IMR-90 (cell line): Measurements from ENCODE around the gene NARS2. TPM values are rescaled to one million over a fixed set of nuclear protein-coding genes. Genes with fewer than 3 reads are reported as not detected.

ENCODE experiments used
- ATAC-seq: fragments of 200-7000 bp; cut with Tn5 transposase; 2 replicates; pipeline ENCODE4 v1.9.1; 2020; ENCODE audit warnings: low read depth, mild to moderate bottlenecking, moderate library complexity
- BruUV-seq: library from RNA; stranded (reverse); fragments of 400-500 nt; replicated peaks from 2 replicates; lab custom pipeline; 2021; lab: Mats Ljungman, UMichigan
- CTCF ChIA-PET: fragments of 300-600 bp; formaldehyde crosslinking; extraction: SDS; loops from one replicate; lab custom pipeline; 2021; ENCODE audit warnings: antibody characterized with exemption; lab: Yijun Ruan, JAX
- POLR2A ChIA-PET: fragments of 300-600 bp; sonication (Branson Sonifier 250); formaldehyde crosslinking; loops from one replicate; lab custom pipeline; 2022; ENCODE audit warnings: antibody characterized with exemption; ENCODE audit not compliant: unreplicated experiment; lab: Charles Lee
- DNase-seq: peaks from one replicate; pipeline ENCODE4 v3.0.0; 2013
- H2AFZ ChIP-seq: replicated peaks from 2 replicates; pipeline ENCODE3; 2013; ENCODE audit warnings: low read length, mild to moderate bottlenecking; ENCODE audit not compliant: poor library complexity
- H2AK5ac ChIP-seq: 2 replicates; pipeline ENCODE4 v1.6.1; 2013; ENCODE audit warnings: low read depth, low read length, inconsistent platforms
- H2AK9ac ChIP-seq: replicated peaks from 2 replicates; pipeline ENCODE3; 2013; ENCODE audit warnings: mild to moderate bottlenecking, low read depth, low read length, moderate library complexity; ENCODE audit not compliant: poor library complexity
- H2BK120ac ChIP-seq: 2 replicates; pipeline ENCODE4 v1.6.1; 2013; ENCODE audit warnings: low read depth, low read length, inconsistent platforms
- H2BK15ac ChIP-seq: 3 replicates; pipeline ENCODE4 v1.6.1; 2013; ENCODE audit warnings: low read depth, low read length, inconsistent platforms
- H2BK20ac ChIP-seq: 2 replicates; pipeline ENCODE4 v1.6.1; 2013; ENCODE audit warnings: low read depth, mild to moderate bottlenecking, inconsistent platforms, low read length, moderate library complexity
- H2BK5ac ChIP-seq: 2 replicates; pipeline ENCODE4 v1.6.1; 2013; ENCODE audit warnings: mild to moderate bottlenecking, low read depth, low read length, inconsistent platforms; ENCODE audit not compliant: poor library complexity, severe bottlenecking
- H3K14ac ChIP-seq: replicated peaks from 2 replicates; pipeline ENCODE4 v1.6.1; 2013; ENCODE audit warnings: low read depth, low read length, inconsistent platforms
- H3K18ac ChIP-seq: 2 replicates; pipeline ENCODE4 v1.6.1; 2013; ENCODE audit warnings: low read depth, low read length, control low read depth
- H3K23ac ChIP-seq: 2 replicates; pipeline ENCODE4 v1.6.1; 2013; ENCODE audit warnings: low read depth, low read length, inconsistent platforms
- H3K27ac ChIP-seq: 2 replicates; pipeline ENCODE4 v1.5.1; 2013; ENCODE audit warnings: mild to moderate bottlenecking, control low read depth, low read length; ENCODE audit not compliant: insufficient read depth
- H3K27me3 ChIP-seq: 2 replicates; pipeline ENCODE4 v1.6.1; 2013; ENCODE audit warnings: low read length; ENCODE audit not compliant: control insufficient read depth, insufficient read depth
- H3K36me3 ChIP-seq: 2 replicates; pipeline ENCODE4 v1.6.1; 2013; ENCODE audit warnings: low read length, mixed read lengths; ENCODE audit not compliant: control insufficient read depth, insufficient read depth
- H3K4ac ChIP-seq: 2 replicates; pipeline ENCODE4 v1.6.1; 2013; ENCODE audit warnings: low read depth, low read length, inconsistent platforms
- H3K4me1 ChIP-seq: 2 replicates; pipeline ENCODE4 v1.6.1; 2013; ENCODE audit warnings: low read length, mixed read lengths; ENCODE audit not compliant: control insufficient read depth, insufficient read depth
- H3K4me2 ChIP-seq: 2 replicates; pipeline ENCODE4 v1.6.1; 2013; ENCODE audit warnings: low read depth, mild to moderate bottlenecking, control low read depth, low read length, moderate library complexity
- H3K4me3 ChIP-seq: 2 replicates; pipeline ENCODE4 v1.5.1; 2013; ENCODE audit warnings: low read depth, mild to moderate bottlenecking, control low read depth, low read length, moderate library complexity; ENCODE audit not compliant: insufficient read depth
- H3K56ac ChIP-seq: 2 replicates; pipeline ENCODE4 v1.6.1; 2013; ENCODE audit warnings: low read length, inconsistent platforms; ENCODE audit not compliant: insufficient read depth; ENCODE audit errors: extremely low read depth
- H3K79me1 ChIP-seq, 2 experiments: 2 replicates each; pipeline ENCODE4 v1.6.1; 2013; ENCODE audit warnings: low read length in 2 of 2, inconsistent platforms in 1 of 2, low read depth in 1 of 2
- H3K9ac ChIP-seq: 2 replicates; pipeline ENCODE4 v1.6.1; 2013; ENCODE audit warnings: low read depth, low read length, control low read depth
- H3K9me1 ChIP-seq: 2 replicates; pipeline ENCODE4 v1.6.1; 2013; ENCODE audit warnings: low read length, inconsistent platforms; ENCODE audit not compliant: insufficient read depth
- H3K9me3 ChIP-seq: 2 replicates; pipeline ENCODE4 v1.6.1; 2013; ENCODE audit warnings: low read length; ENCODE audit not compliant: control insufficient read depth, insufficient read depth
- H4K20me1 ChIP-seq: 2 replicates; pipeline ENCODE4 v1.6.1; 2013; ENCODE audit warnings: low read length, inconsistent platforms; ENCODE audit not compliant: insufficient read depth
- H4K5ac ChIP-seq: 2 replicates; pipeline ENCODE4 v1.6.1; 2013; ENCODE audit warnings: mild to moderate bottlenecking, low read depth, low read length, control low read depth
- H4K8ac ChIP-seq, 2 experiments: 2 replicates each; pipeline ENCODE4 v1.6.1; 2013; ENCODE audit warnings: low read depth in 2 of 2, low read length in 2 of 2, control low read depth in 1 of 2, inconsistent platforms in 1 of 2
- H4K91ac ChIP-seq: 2 replicates; pipeline ENCODE4 v1.6.1; 2013; ENCODE audit warnings: low read depth, low read length, inconsistent platforms; ENCODE audit not compliant: insufficient read depth
- BHLHE40 ChIP-seq: fragments of 150-350 bp; IDR thresholded peaks from 2 replicates; pipeline ENCODE4 v1.6.1; 2016; ENCODE audit warnings: mild to moderate bottlenecking, low read depth, low read length
- CEBPB ChIP-seq: IDR thresholded peaks from 2 replicates; pipeline ENCODE4 v1.6.1; 2012; ENCODE audit warnings: low read depth, low read length, improper control_type of control experiment
- MAFK ChIP-seq: IDR thresholded peaks from 2 replicates; pipeline ENCODE4 v1.6.1; 2012; ENCODE audit warnings: low read depth, low read length, improper control_type of control experiment
- MAZ ChIP-seq: IDR thresholded peaks from 2 replicates; pipeline ENCODE4 v1.6.1; 2012; ENCODE audit warnings: low read depth, mild to moderate bottlenecking, low read length, improper control_type of control experiment, moderate library complexity, borderline replicate concordance
- MXI1 ChIP-seq: IDR thresholded peaks from 2 replicates; pipeline ENCODE4 v1.6.1; 2012; ENCODE audit warnings: low read depth, mild to moderate bottlenecking, low read length, moderate library complexity, borderline replicate concordance
- NFE2L2 ChIP-seq: fragments of 150-350 bp; IDR thresholded peaks from 2 replicates; pipeline ENCODE4 v1.6.1; 2016; ENCODE audit warnings: low read depth, mild to moderate bottlenecking, low read length
- POLR2A ChIP-seq: IDR thresholded peaks from 2 replicates; pipeline ENCODE4 v1.6.1; 2012; ENCODE audit warnings: mild to moderate bottlenecking, low read depth, low read length
- RFX5 ChIP-seq: IDR thresholded peaks from 2 replicates; pipeline ENCODE4 v1.8.0; 2012; ENCODE audit warnings: low read depth, mild to moderate bottlenecking, low read length, moderate library complexity
- SMC3 ChIP-seq: fragments of 150-350 bp; IDR thresholded peaks from 2 replicates; pipeline ENCODE4 v1.6.1; 2016; ENCODE audit warnings: low read depth, mild to moderate bottlenecking, antibody characterized with exemption, low read length, moderate library complexity
- WGBS, 2 experiments: methylation state at CpG; one replicate each; pipeline versions ENCODE4 v1.1.5 to v1.1.7; 2013; ENCODE audit warnings: missing lambda C conversion rate in 2 of 2; ENCODE audit not compliant: insufficient read length in 1 of 2; ENCODE audit errors: extremely low coverage in 2 of 2; 5-methylcytosine and 5-hydroxymethylcytosine counted together
- dilution Hi-C: fragments of 300-500 bp; cut with HindIII; formaldehyde crosslinking; loops from one replicate; pipeline ENCODE4 v1.14.3; 2018; ENCODE audit warnings: low sequenced_read_pairs; ENCODE audit not compliant: unreplicated experiment
- in situ Hi-C: fragments of 300-500 bp; cut with MboI; formaldehyde crosslinking; loops from 3 replicates; pipeline ENCODE4 v1.14.3; 2019; ENCODE audit warnings: low sequenced_read_pairs, inconsistent platforms, mixed read lengths
- intact Hi-C: fragments of 100-400 bp; cut with micrococcal nuclease; formaldehyde crosslinking; loops from 2 replicates; pipeline ENCODE4 v1.10.0; 2022
- polyA plus RNA-seq, 3 experiments: library from polyadenylated mRNA; depleted of rRNA; stranded (reverse); fragments of >200 nt; gene quantifications; 2 replicates each; pipeline ENCODE4 v1.2.3, GENCODE V29; 2012; ENCODE audit warnings: low replicate concordance in 1 of 3
- total RNA-seq: library from RNA; depleted of rRNA; stranded (reverse); fragments of >200 nt; gene quantifications from 2 replicates; pipeline ENCODE4 v1.2.3, GENCODE V29; 2012
- TF ChIP-seq, protein P1 (sequence below): conservative IDR thresholded peaks from 2 replicates; pipeline ENCODE4 v1.5.1; 2012; ENCODE audit warnings: mild to moderate bottlenecking, low read depth, low read length, improper control_type of control experiment

The NARS2 gene
- total and polyA plus RNA-seq, 2 of the 4 experiments (the other 2 are of a cell fraction) = 8.0 to 15.8 TPM

DNA sequence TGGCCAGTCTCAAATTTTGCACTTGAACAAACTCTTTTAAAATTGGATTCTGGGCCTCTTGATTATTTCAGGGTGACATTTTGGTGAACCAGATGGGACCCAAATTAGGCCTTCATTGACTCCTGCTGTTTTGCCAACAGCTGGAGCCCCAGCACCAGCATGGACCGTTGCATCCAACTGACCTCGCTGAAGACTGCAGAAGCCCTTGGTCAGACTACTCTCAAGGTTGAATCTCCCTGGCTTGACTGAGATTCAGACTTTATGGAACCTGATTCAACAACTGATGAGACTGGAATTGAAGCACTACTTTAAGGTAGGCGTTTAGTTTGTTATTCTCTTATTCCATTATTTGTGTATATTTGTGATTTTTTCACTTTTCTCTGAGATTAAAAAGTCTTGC lies 41.7 kb downstream of the NARS2 start:
- H3K36me3 ChIP-seq = peaks cover under 1% of the 10 kb centered on the region; the same call in 1 of the 2 replicates
- H3K4me3 ChIP-seq = no peak overlapping the region
- H3K4me1 ChIP-seq = no peaks in the 10 kb centered on the region; the same call in 1 of the 2 replicates
- TF ChIP-seq MXI1 (no peak), MAFK (no peak), CEBPB (no peak), BHLHE40 (no peak), RFX5 (no peak), SMC3 (no peak), MAZ (no peak), NFE2L2 (no peak), POLR2A (no peak)
- TF ChIP-seq, protein P1, sequence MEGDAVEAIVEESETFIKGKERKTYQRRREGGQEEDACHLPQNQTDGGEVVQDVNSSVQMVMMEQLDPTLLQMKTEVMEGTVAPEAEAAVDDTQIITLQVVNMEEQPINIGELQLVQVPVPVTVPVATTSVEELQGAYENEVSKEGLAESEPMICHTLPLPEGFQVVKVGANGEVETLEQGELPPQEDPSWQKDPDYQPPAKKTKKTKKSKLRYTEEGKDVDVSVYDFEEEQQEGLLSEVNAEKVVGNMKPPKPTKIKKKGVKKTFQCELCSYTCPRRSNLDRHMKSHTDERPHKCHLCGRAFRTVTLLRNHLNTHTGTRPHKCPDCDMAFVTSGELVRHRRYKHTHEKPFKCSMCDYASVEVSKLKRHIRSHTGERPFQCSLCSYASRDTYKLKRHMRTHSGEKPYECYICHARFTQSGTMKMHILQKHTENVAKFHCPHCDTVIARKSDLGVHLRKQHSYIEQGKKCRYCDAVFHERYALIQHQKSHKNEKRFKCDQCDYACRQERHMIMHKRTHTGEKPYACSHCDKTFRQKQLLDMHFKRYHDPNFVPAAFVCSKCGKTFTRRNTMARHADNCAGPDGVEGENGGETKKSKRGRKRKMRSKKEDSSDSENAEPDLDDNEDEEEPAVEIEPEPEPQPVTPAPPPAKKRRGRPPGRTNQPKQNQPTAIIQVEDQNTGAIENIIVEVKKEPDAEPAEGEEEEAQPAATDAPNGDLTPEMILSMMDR = no peak
- POLR2A ChIA-PET = no interaction called here
- intact Hi-C loops = no loop called here
- H3K27ac ChIP-seq = no peak overlapping the region
- H3K23ac ChIP-seq = no peak overlapping the region
- in situ Hi-C loops = no loop called here
- no peak overlapping the region for H4K8ac ChIP-seq
- H4K5ac ChIP-seq = no peak overlapping the region
- ATAC-seq (no peak), DNase-seq (no peak)
- no peaks in the 10 kb centered on the region for H3K27me3 ChIP-seq
- H3K56ac ChIP-seq = no peak overlapping the region
- no peaks in the 10 kb centered on the region for H3K9me3 ChIP-seq
- H2BK15ac ChIP-seq = no peak overlapping the region
- peaks cover 0 to 8% of the 10 kb centered on the region in 2 experiments; a peak in 2 of 4 replicates for H3K79me1 ChIP-seq
- H3K18ac ChIP-seq = no peak overlapping the region
- H4K20me1 ChIP-seq = no peaks in the 10 kb centered on the region
- H3K9me1 ChIP-seq = peaks cover 5% of the 10 kb centered on the region
- 88% methylated on average over 2 of the region's 3 CpGs; no CpG with 5 or more reads in 1 of the 2 experiments for WGBS, 2 experiments
- H2AK9ac ChIP-seq = no peak overlapping the region
- no peak overlapping the region for H3K4ac ChIP-seq
- H3K9ac ChIP-seq = no peak overlapping the region
- H4K91ac ChIP-seq = no peak overlapping the region
- no peak overlapping the region for H2AFZ ChIP-seq
- no peak overlapping the region for H3K4me2 ChIP-seq
- no TSS peak for BruUV-seq
- H2BK20ac ChIP-seq = no peak overlapping the region
- H2BK5ac ChIP-seq = no peak overlapping the region
- H2AK5ac ChIP-seq = no peak overlapping the region
- CTCF ChIA-PET = no interaction called here
- dilution Hi-C loops = no loop called here
- H2BK120ac ChIP-seq = no peak overlapping the region
- H3K14ac ChIP-seq = no peak overlapping the region
